H1 (cell line): Measurements from ENCODE around the gene QRICH1. TPM values are rescaled to one million over a fixed set of nuclear protein-coding genes. Genes with fewer than 3 reads are reported as not detected.
A peak's percentile ranks its signal among the peaks of the same experiment; 100 is the strongest.

ENCODE experiments used
- CTCF ChIA-PET: fragments of 300-600 bp; sonication (Branson Sonifier 250); formaldehyde crosslinking; loops from one replicate; lab custom pipeline; 2021; ENCODE audit not compliant: partially characterized antibody; lab: Charles Lee
- POLR2A ChIA-PET: fragments of 300-600 bp; sonication (Branson Sonifier 250); formaldehyde crosslinking; loops from one replicate; lab custom pipeline; 2021; ENCODE audit warnings: inconsistent platforms; ENCODE audit not compliant: partially characterized antibody; lab: Charles Lee
- DNase-seq, 2 experiments: peaks; one replicate each; pipeline versions ENCODE4 v3.0.0 to v3.0.0-alpha.2; 2010 to 2022; ENCODE audit warnings: low spot score in 2 of 2, low read depth in 1 of 2, mixed read lengths in 1 of 2
- FAIRE-seq: peaks from 2 replicates; lab custom pipeline; 2011; peaks lifted over from hg19 to GRCh38; lab: Jason Lieb, UNC
- H2AFZ ChIP-seq: 2 replicates; pipeline ENCODE4 v1.8.1; 2012; ENCODE audit warnings: low read length, inconsistent platforms
- H2AK5ac ChIP-seq: 2 replicates; pipeline ENCODE4 v1.6.1; 2013; ENCODE audit warnings: low read depth, low read length
- H2BK120ac ChIP-seq: replicated peaks from 2 replicates; pipeline ENCODE3; 2013; ENCODE audit warnings: low read depth, low read length, inconsistent platforms
- H2BK12ac ChIP-seq: 2 replicates; pipeline ENCODE4 v1.6.1; 2013; ENCODE audit warnings: low read depth, low read length
- H2BK15ac ChIP-seq: 2 replicates; pipeline ENCODE4 v1.6.1; 2013; ENCODE audit warnings: low read length
- H2BK20ac ChIP-seq: 2 replicates; pipeline ENCODE4 v1.6.1; 2013; ENCODE audit warnings: low read length
- H2BK5ac ChIP-seq: 2 replicates; pipeline ENCODE4 v1.6.1; 2013; ENCODE audit warnings: low read depth, low read length
- H3K14ac ChIP-seq: 2 replicates; pipeline ENCODE4 v1.6.1; 2013; ENCODE audit warnings: inconsistent platforms; ENCODE audit not compliant: insufficient read length
- H3K18ac ChIP-seq: 2 replicates; pipeline ENCODE4 v1.6.1; 2013; ENCODE audit warnings: low read length; ENCODE audit errors: extremely low read depth
- H3K23ac ChIP-seq: 2 replicates; pipeline ENCODE4 v1.6.1; 2013; ENCODE audit warnings: inconsistent platforms; ENCODE audit not compliant: insufficient read length
- H3K23me2 ChIP-seq: 2 replicates; pipeline ENCODE4 v1.6.1; 2013; ENCODE audit warnings: low read depth, low read length
- H3K27ac ChIP-seq: 2 replicates; pipeline ENCODE4 v1.6.1; 2011; ENCODE audit warnings: low read depth, low read length, inconsistent platforms
- H3K27me3 ChIP-seq, 4 experiments: replicated peaks in 1 of 4; 1 replicate in 1 of 4; 2 replicates in 3 of 4; pipeline versions ENCODE4 v1.6.1 to v1.8.1; 2011 to 2013; ENCODE audit warnings: low read length in 3 of 4, mild to moderate bottlenecking in 3 of 4, inconsistent platforms in 2 of 4, mixed read lengths in 2 of 4, moderate library complexity in 1 of 4; ENCODE audit not compliant: control insufficient read depth in 3 of 4, insufficient read depth in 3 of 4; ENCODE audit errors: extremely low read depth in 1 of 4
- H3K36me3 ChIP-seq, 4 experiments: 2 replicates each; pipeline versions ENCODE4 v1.6.1 to v1.8.1; 2011 to 2013; ENCODE audit warnings: mild to moderate bottlenecking in 4 of 4, low read length in 3 of 4, moderate library complexity in 2 of 4, control low read depth in 1 of 4, inconsistent platforms in 1 of 4; ENCODE audit not compliant: insufficient read depth in 4 of 4, control insufficient read depth in 2 of 4
- H3K4ac ChIP-seq: replicated peaks from 2 replicates; pipeline ENCODE3; 2013; ENCODE audit warnings: low read length, low read depth, mixed read lengths, inconsistent platforms; ENCODE audit not compliant: insufficient read length
- H3K4me1 ChIP-seq, 4 experiments: replicated peaks in 1 of 4; 1 replicate in 1 of 4; 2 replicates in 3 of 4; pipeline versions ENCODE4 v1.6.1 to v1.8.1; 2011 to 2013; ENCODE audit warnings: low read length in 3 of 4, inconsistent platforms in 2 of 4, mixed read lengths in 1 of 4; ENCODE audit not compliant: insufficient read depth in 4 of 4, control insufficient read depth in 3 of 4
- H3K4me2 ChIP-seq, 2 experiments: 2 replicates each; pipeline versions ENCODE4 v1.6.1 to v1.8.1; 2011 to 2013; ENCODE audit warnings: low read depth in 2 of 2, low read length in 2 of 2, control low read depth in 1 of 2, inconsistent platforms in 1 of 2, mild to moderate bottlenecking in 1 of 2; ENCODE audit not compliant: insufficient read depth in 1 of 2
- H3K4me3 ChIP-seq, 4 experiments: fragments of 200-600, 300-600 bp in 1 of 4; sonication (generic), shearing (Covaris generic), sonication (Bioruptor Twin) in 1 of 4; 2 replicates each; pipeline versions ENCODE4 v1.5.1 to v1.8.1; 2011 to 2016; ENCODE audit warnings: low read length in 4 of 4, low read depth in 3 of 4, control low read depth in 2 of 4, inconsistent platforms in 2 of 4, mild to moderate bottlenecking in 2 of 4, mixed read lengths in 1 of 4, moderate library complexity in 1 of 4; ENCODE audit not compliant: insufficient read depth in 2 of 4; ENCODE audit errors: extremely low read depth in 1 of 4
- H3K56ac ChIP-seq: replicated peaks from 2 replicates; pipeline ENCODE3; 2013; ENCODE audit warnings: low read depth, mild to moderate bottlenecking, mixed read lengths, low read length, inconsistent platforms; ENCODE audit not compliant: insufficient read length
- H3K79me1 ChIP-seq: 2 replicates; pipeline ENCODE4 v1.6.1; 2013; ENCODE audit warnings: low read depth, low read length, control low read depth
- H3K79me2 ChIP-seq, 2 experiments: 2 replicates each; pipeline versions ENCODE4 v1.6.1 to v1.8.1; 2012 to 2013; ENCODE audit warnings: low read length in 2 of 2, mild to moderate bottlenecking in 2 of 2, inconsistent platforms in 1 of 2; ENCODE audit not compliant: insufficient read depth in 2 of 2, control insufficient read depth in 1 of 2
- H3K9ac ChIP-seq, 4 experiments: replicated peaks in 1 of 4; 1 replicate in 1 of 4; 2 replicates in 3 of 4; pipeline versions ENCODE4 v1.6.1 to v1.8.1; 2011 to 2013; ENCODE audit warnings: low read depth in 3 of 4, low read length in 3 of 4, control low read depth in 2 of 4, mild to moderate bottlenecking in 2 of 4, moderate library complexity in 2 of 4, inconsistent platforms in 1 of 4; ENCODE audit errors: extremely low read depth in 1 of 4
- H3K9me3 ChIP-seq, 2 experiments: 2 replicates each; pipeline versions ENCODE4 v1.6.1 to v1.8.1; 2012 to 2013; ENCODE audit warnings: mild to moderate bottlenecking in 2 of 2, moderate library complexity in 2 of 2, control low read depth in 1 of 2, inconsistent platforms in 1 of 2, low read depth in 1 of 2, low read length in 1 of 2, mixed read lengths in 1 of 2; ENCODE audit not compliant: insufficient read depth in 2 of 2
- H4K20me1 ChIP-seq, 2 experiments: replicated peaks in 1 of 2; 2 replicates each; pipeline versions ENCODE3 to v1.8.1; 2011 to 2013; ENCODE audit warnings: inconsistent platforms in 2 of 2, low read length in 2 of 2, mild to moderate bottlenecking in 1 of 2; ENCODE audit not compliant: insufficient read depth in 2 of 2, control insufficient read depth in 1 of 2
- H4K5ac ChIP-seq: 2 replicates; pipeline ENCODE4 v1.6.1; 2013; ENCODE audit warnings: low read length, low read depth, mixed read lengths, inconsistent platforms; ENCODE audit not compliant: insufficient read length
- H4K8ac ChIP-seq: 2 replicates; pipeline ENCODE4 v1.8.0; 2013; ENCODE audit warnings: mild to moderate bottlenecking, moderate library complexity, low read length, inconsistent platforms; ENCODE audit not compliant: insufficient read depth; ENCODE audit errors: extremely low read depth
- H4K91ac ChIP-seq: replicated peaks from 2 replicates; pipeline ENCODE3; 2013; ENCODE audit warnings: low read length, mixed read lengths, inconsistent platforms; ENCODE audit not compliant: insufficient read length
- BACH1 ChIP-seq: IDR thresholded peaks from 2 replicates; pipeline ENCODE4 v1.6.1; 2012; ENCODE audit warnings: low read length, improper control_type of control experiment
- RAD21 ChIP-seq, 2 experiments: IDR thresholded peaks in 1 of 2; conservative IDR thresholded peaks in 1 of 2; 2 replicates each; pipeline ENCODE4 v1.6.1; 2011; ENCODE audit warnings: low read depth in 2 of 2, low read length in 2 of 2, improper control_type of control experiment in 1 of 2, inconsistent platforms in 1 of 2, mild to moderate bottlenecking in 1 of 2, moderate library complexity in 1 of 2
- YY1 ChIP-seq: IDR thresholded peaks from 2 replicates; pipeline ENCODE4 v1.6.1; 2011; ENCODE audit warnings: low read depth, mild to moderate bottlenecking, low read length
- WGBS, 2 experiments: shearing (Covaris generic) in 1 of 2; methylation state at CpG; one replicate each; pipeline versions ENCODE4 v1.1.6 to v1.1.7; 2013 to 2015; ENCODE audit warnings: low lambda C conversion rate in 2 of 2, mixed read lengths in 2 of 2, inconsistent platforms in 1 of 2, low coverage in 1 of 2, missing lambda C conversion rate in 1 of 2; ENCODE audit not compliant: insufficient replicate concordance in 2 of 2, insufficient coverage in 1 of 2, insufficient read length in 1 of 2; ENCODE audit errors: extremely low coverage in 1 of 2, missing lambda C conversion rate in 1 of 2; 5-methylcytosine and 5-hydroxymethylcytosine counted together
- polyA plus RNA-seq, 7 experiments: library from polyadenylated mRNA; depleted of rRNA in 3 of 7; stranded (reverse) in 5 of 7; unstranded in 2 of 7; fragments of >200 nt in 5 of 7; fragments of 200-250 nt in 2 of 7; gene quantifications; 1 replicate in 5 of 7; 2 replicates in 1 of 7; 4 replicates in 1 of 7; pipeline versions ENCODE4 v1.2.1 to v1.2.3, GENCODE V29; 2011 to 2013; ENCODE audit warnings: missing spikeins in 2 of 7, mixed read lengths in 2 of 7
- total RNA-seq: library from RNA; stranded (reverse); fragmentation: NEBNext Ultra II Directional; extraction: Animal tissue kit (Norgen Biotek cat#: 25700); gene quantifications from 2 replicates; pipeline ENCODE4 v1.2.1, GENCODE V29; 2021

QRICH1 gene
- total and polyA plus RNA-seq, 2 of the 8 experiments (the other 6 are each of a cell fraction or from before 2014, with no cell fraction given): 128 to 142 TPM

GRCh38 chr3:49018707-49019006 lies 75.2 kb downstream of the QRICH1 start:
- H2BK20ac ChIP-seq: no peak overlapping the region
- DNase-seq (no peak), FAIRE-seq (no peak)
- H2BK15ac ChIP-seq: no peak overlapping the region
- H4K91ac ChIP-seq: no peak overlapping the region
- peak overlapping the region; percentile 73 for H4K5ac ChIP-seq
- peaks cover 32% of the 10 kb centered on the region for H3K23me2 ChIP-seq
- H3K14ac ChIP-seq: no peak overlapping the region
- peaks cover 19 to 20% of the 10 kb centered on the region in 2 experiments for H4K20me1 ChIP-seq
- no peak overlapping the region for H2BK12ac ChIP-seq
- H3K79me1 ChIP-seq: peaks cover 5% of the 10 kb centered on the region
- no peak overlapping the region for H3K23ac ChIP-seq
- peak overlapping the region; percentile 44 to 77 (median 69) for H3K4me3 ChIP-seq
- H3K56ac ChIP-seq: no peak overlapping the region
- no peak overlapping the region for H3K4ac ChIP-seq
- H4K8ac ChIP-seq: peak overlapping the region; percentile 93; the same call in 1 of the 2 replicates
- TF ChIP-seq RAD21 (IDR thresholded peaks at IDR 0.05 in 1 of 2, conservative IDR thresholded peaks at IDR 0.05 in 1 of 2; ENCODE audit: low read depth in 2 of 2, low read length in 2 of 2): peak in 1 of 2 experiments; percentile 8; a peak in 1 of 4 replicates
- TF ChIP-seq BACH1: no peak
- TF ChIP-seq YY1: no peak
- no peak overlapping the region for H2AK5ac ChIP-seq
- POLR2A ChIA-PET: interaction anchor here (1.0 to 38.8 kb wide), 5 partner anchors 6 to 87 kb away, joined by 3 to 1518 read pairs (median 141); partner anchors contain the start of genes DALRD3, IMPDH2, NDUFAF3 and P4HTM
- WGBS, 2 experiments: 9% methylated on average over 16 of the region's 18 CpGs; no CpG with 5 or more reads in 1 of the 2 experiments
- no peak overlapping the region for H3K27ac ChIP-seq
- no peaks in the 10 kb centered on the region for H3K9me3 ChIP-seq
- no peaks in the 10 kb centered on the region for H3K27me3 ChIP-seq
- H3K4me2 ChIP-seq: peak overlapping the region; percentile 88 to 90
- H2BK5ac ChIP-seq: no peak overlapping the region; the same call in 1 of the 2 replicates
- no peak overlapping the region for H3K18ac ChIP-seq
- peak overlapping the region in 2 of 4 experiments; percentile 47 to 54; a peak in 3 of 7 replicates for H3K9ac ChIP-seq
- H2BK120ac ChIP-seq: no peak overlapping the region
- H3K79me2 ChIP-seq: peaks cover 0 to 19% of the 10 kb centered on the region in 2 experiments; a peak in 1 of 4 replicates
- H3K36me3 ChIP-seq: peaks cover 11 to 33% (median 21%) of the 10 kb centered on the region in 4 experiments
- H3K4me1 ChIP-seq: peaks cover 0 to 23% (median 13%) of the 10 kb centered on the region in 4 experiments; a peak in 6 of 7 replicates
- no peak overlapping the region for H2AFZ ChIP-seq
- CTCF ChIA-PET: interaction anchor here (24.3 kb wide), 1 partner anchor 28 kb away, joined by 467 read pairs; the partner anchor contains the start of gene P4HTM
